OCI-LY1 (cell line): ENCODE measurements around the gene FARSB.

Source experiments
- EZH2 ChIP-seq: fragments of 200-600 bp; sonication (generic), shearing (Covaris generic); IDR thresholded peaks from 2 replicates; pipeline ENCODE4 v1.8.0; 2017; ENCODE audit warnings: borderline replicate concordance, mixed run types, mild to moderate bottlenecking, antibody characterized with exemption, low read length, moderate library complexity, mixed read lengths
- TF ChIP-seq, protein P1 (sequence below): fragments of 200-600 bp; sonication (generic), shearing (Covaris generic); IDR thresholded peaks from 2 replicates; pipeline ENCODE4 v1.5.1; 2017; ENCODE audit warnings: mild to moderate bottlenecking, antibody characterized with exemption, low read length, moderate library complexity, mixed read lengths

DNA sequence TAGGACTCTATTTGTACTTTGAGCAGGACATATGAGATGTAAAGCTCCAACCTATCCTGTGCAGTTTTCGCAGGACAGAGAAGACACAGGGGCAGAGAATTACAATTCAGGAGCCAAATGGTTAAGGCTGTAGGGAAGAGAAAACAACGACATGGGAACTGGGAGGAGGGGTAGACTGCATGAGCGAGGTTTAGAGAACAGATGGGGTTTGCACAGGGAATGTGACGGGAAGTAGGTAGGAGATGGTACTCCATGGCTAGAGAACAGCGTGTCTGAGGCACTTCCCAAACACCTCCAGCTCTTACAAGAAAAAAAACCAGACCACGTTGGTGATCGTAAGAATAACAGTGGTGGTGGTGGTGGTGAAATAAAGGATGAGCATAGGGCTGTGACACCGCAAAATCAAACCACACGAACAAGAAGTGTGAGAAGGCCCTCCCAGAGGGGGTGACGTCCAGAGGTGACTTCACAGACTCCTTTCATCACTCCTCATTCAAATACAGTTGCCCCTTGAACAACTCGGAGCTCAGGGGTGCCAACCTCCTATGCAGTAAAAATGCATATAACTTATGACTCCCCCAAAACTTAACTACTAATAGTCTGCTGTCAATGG lies 92.7 kb downstream of the FARSB start:
- TF ChIP-seq, protein P1, sequence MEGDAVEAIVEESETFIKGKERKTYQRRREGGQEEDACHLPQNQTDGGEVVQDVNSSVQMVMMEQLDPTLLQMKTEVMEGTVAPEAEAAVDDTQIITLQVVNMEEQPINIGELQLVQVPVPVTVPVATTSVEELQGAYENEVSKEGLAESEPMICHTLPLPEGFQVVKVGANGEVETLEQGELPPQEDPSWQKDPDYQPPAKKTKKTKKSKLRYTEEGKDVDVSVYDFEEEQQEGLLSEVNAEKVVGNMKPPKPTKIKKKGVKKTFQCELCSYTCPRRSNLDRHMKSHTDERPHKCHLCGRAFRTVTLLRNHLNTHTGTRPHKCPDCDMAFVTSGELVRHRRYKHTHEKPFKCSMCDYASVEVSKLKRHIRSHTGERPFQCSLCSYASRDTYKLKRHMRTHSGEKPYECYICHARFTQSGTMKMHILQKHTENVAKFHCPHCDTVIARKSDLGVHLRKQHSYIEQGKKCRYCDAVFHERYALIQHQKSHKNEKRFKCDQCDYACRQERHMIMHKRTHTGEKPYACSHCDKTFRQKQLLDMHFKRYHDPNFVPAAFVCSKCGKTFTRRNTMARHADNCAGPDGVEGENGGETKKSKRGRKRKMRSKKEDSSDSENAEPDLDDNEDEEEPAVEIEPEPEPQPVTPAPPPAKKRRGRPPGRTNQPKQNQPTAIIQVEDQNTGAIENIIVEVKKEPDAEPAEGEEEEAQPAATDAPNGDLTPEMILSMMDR, result no peak
- no peak for TF ChIP-seq EZH2
